Astrocyte (in vitro differentiated cells and primary cell): Measurements from ENCODE around the gene OPCML. TPM values are rescaled to one million over a fixed set of nuclear protein-coding genes. Genes with fewer than 3 reads are reported as not detected.
A peak's percentile ranks its signal among the peaks of the same experiment; 100 is the strongest.

Experiments
- DNase-seq: peaks from one replicate; pipeline ENCODE4 v3.0.0-alpha.2; 2010; ENCODE audit warnings: low read depth
- FAIRE-seq: peaks from 2 replicates; lab custom pipeline; 2011; peaks lifted over from hg19 to GRCh38; lab: Jason Lieb, UNC
- H2AFZ ChIP-seq: 2 replicates; pipeline ENCODE4 v1.6.0; 2012; ENCODE audit warnings: low read depth, low read length, inconsistent platforms
- H3K27ac ChIP-seq: 2 replicates; pipeline ENCODE4 v1.5.1; 2011; ENCODE audit warnings: low read depth, low read length, inconsistent platforms
- H3K27me3 ChIP-seq: 2 replicates; pipeline ENCODE4 v1.6.0; 2011; ENCODE audit warnings: low read length, inconsistent platforms; ENCODE audit not compliant: insufficient read depth
- H3K36me3 ChIP-seq: 2 replicates; pipeline ENCODE4 v1.5.1; 2011; ENCODE audit warnings: low read length, inconsistent platforms; ENCODE audit not compliant: insufficient read depth
- H3K4me1 ChIP-seq: 2 replicates; pipeline ENCODE4 v1.5.1; 2011; ENCODE audit warnings: low read length, inconsistent platforms; ENCODE audit not compliant: insufficient read depth
- H3K4me2 ChIP-seq: 2 replicates; pipeline ENCODE4 v1.6.0; 2012; ENCODE audit warnings: low read length, inconsistent platforms
- H3K4me3 ChIP-seq: 2 replicates; pipeline ENCODE4 v1.5.1; 2011; ENCODE audit warnings: low read depth, mild to moderate bottlenecking, low read length, inconsistent platforms; ENCODE audit not compliant: insufficient read depth
- H3K79me2 ChIP-seq: 2 replicates; pipeline ENCODE4 v1.6.0; 2012; ENCODE audit warnings: mild to moderate bottlenecking, low read length, inconsistent platforms; ENCODE audit not compliant: insufficient read depth
- H3K9ac ChIP-seq: 2 replicates; pipeline ENCODE4 v1.6.0; 2012; ENCODE audit warnings: mild to moderate bottlenecking, low read length, inconsistent platforms
- H3K9me3 ChIP-seq: 2 replicates; pipeline ENCODE4 v1.5.1; 2012; ENCODE audit warnings: low read depth, mild to moderate bottlenecking, low read length, inconsistent platforms; ENCODE audit not compliant: insufficient read depth
- H4K20me1 ChIP-seq: 2 replicates; pipeline ENCODE4 v1.6.0; 2012; ENCODE audit warnings: low read length, inconsistent platforms; ENCODE audit not compliant: insufficient read depth
- H3K27ac Mint-ChIP-seq: one replicate; pipeline ENCODE4 v1.8.0; 2021; ENCODE audit warnings: mild to moderate bottlenecking, mixed read lengths; ENCODE audit not compliant: unreplicated experiment
- H3K27me3 Mint-ChIP-seq: one replicate; pipeline ENCODE4 v1.8.0; 2021; ENCODE audit warnings: low read depth, mixed read lengths; ENCODE audit not compliant: unreplicated experiment
- H3K36me3 Mint-ChIP-seq: one replicate; pipeline ENCODE4 v1.8.0; 2021; ENCODE audit warnings: low read depth, mixed read lengths; ENCODE audit not compliant: unreplicated experiment
- H3K4me1 Mint-ChIP-seq: one replicate; pipeline ENCODE4 v1.8.0; 2021; ENCODE audit warnings: low read depth, mixed read lengths; ENCODE audit not compliant: unreplicated experiment
- H3K4me3 Mint-ChIP-seq: one replicate; pipeline ENCODE4 v1.8.0; 2021; ENCODE audit warnings: mild to moderate bottlenecking, moderate library complexity, mixed read lengths; ENCODE audit not compliant: unreplicated experiment
- H3K9me3 Mint-ChIP-seq: one replicate; pipeline ENCODE4 v1.8.0; 2021; ENCODE audit warnings: mild to moderate bottlenecking, mixed read lengths; ENCODE audit not compliant: unreplicated experiment
- CTCF ChIP-seq: IDR thresholded peaks from 2 replicates; pipeline ENCODE4 v1.5.1; 2011; ENCODE audit warnings: low read depth, mild to moderate bottlenecking, inconsistent platforms, low read length, moderate library complexity; ENCODE audit not compliant: insufficient read depth
- EZH2 ChIP-seq: IDR thresholded peaks from 2 replicates; pipeline ENCODE4 v1.6.1; 2012; ENCODE audit warnings: mild to moderate bottlenecking, low read length, inconsistent platforms; ENCODE audit not compliant: insufficient read depth
- total RNA-seq: library from RNA; stranded (reverse); gene quantifications from 2 replicates; pipeline ENCODE4 v1.2.1, GENCODE V29; 2021

The OPCML gene
- total RNA-seq, 1 donor from 2014 or later = 7.9 TPM

- H3K27me3 Mint-ChIP-seq = peaks cover 8% of the 10 kb centered on the region
- peaks cover 10% of the 10 kb centered on the region for H3K4me1 ChIP-seq
- H3K79me2 ChIP-seq = no peaks in the 10 kb centered on the region
- no peaks in the 10 kb centered on the region for H3K36me3 Mint-ChIP-seq
- no peak overlapping the region for H3K9ac ChIP-seq
- H3K9me3 Mint-ChIP-seq = peaks cover 3% of the 10 kb centered on the region
- FAIRE-seq (no peak), DNase-seq (no peak)
- no peak overlapping the region for H3K4me3 Mint-ChIP-seq
- peak overlapping the region; percentile 55 for H3K27ac Mint-ChIP-seq
- H3K9me3 ChIP-seq = no peaks in the 10 kb centered on the region
- H3K27ac ChIP-seq = no peak overlapping the region
- H3K4me2 ChIP-seq = peak overlapping the region; percentile 52
- H3K4me3 ChIP-seq = no peak overlapping the region
- peaks cover 30% of the 10 kb centered on the region for H3K4me1 Mint-ChIP-seq
- no peaks in the 10 kb centered on the region for H3K27me3 ChIP-seq
- no peak for TF ChIP-seq CTCF
- TF ChIP-seq EZH2 = no peak
- no peaks in the 10 kb centered on the region for H4K20me1 ChIP-seq
- peak overlapping the region; percentile 29 for H2AFZ ChIP-seq
- no peaks in the 10 kb centered on the region for H3K36me3 ChIP-seq
Observed at GRCh38 chr11:132649277-132649676, 883.0 kb downstream of the OPCML start.

DNA sequence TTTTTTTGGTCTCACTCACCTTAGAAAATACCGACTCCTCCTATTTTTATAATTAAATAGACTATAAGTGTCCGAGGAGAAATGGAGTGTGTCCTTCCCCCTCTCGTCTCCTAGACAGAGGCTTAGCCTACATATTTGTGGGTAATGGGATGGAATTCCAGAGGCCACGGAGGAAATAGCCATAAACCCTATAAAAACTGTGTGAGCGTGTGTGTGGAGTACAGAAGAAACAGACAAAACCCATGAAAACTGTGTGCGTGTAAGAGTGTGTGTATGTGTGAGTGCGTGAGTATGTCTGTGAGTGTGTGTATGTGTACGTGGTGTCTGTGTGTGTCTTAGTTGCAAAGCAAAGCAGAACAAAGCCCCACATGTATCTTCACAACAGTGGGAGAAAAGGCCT is 883.5 kb downstream of the OPCML start:
- Mint-ChIP-seq H3K4me3 (no peak overlapping the region), H3K27ac (peak overlapping the region; percentile 55), H3K27me3 (peaks cover 8% of the 10 kb centered on the region), H3K36me3 (no peaks in the 10 kb centered on the region), H3K9me3 (no peaks in the 10 kb centered on the region), H3K4me1 (peaks cover 30% of the 10 kb centered on the region)
- Histone ChIP-seq H2AFZ (peak overlapping the region; percentile 29), H3K4me1 (peaks cover 10% of the 10 kb centered on the region), H3K4me3 (no peak overlapping the region), H4K20me1 (no peaks in the 10 kb centered on the region), H3K9ac (no peak overlapping the region), H3K36me3 (no peaks in the 10 kb centered on the region), H3K27me3 (no peaks in the 10 kb centered on the region), H3K79me2 (no peaks in the 10 kb centered on the region), H3K9me3 (no peaks in the 10 kb centered on the region), H3K27ac (no peak overlapping the region), H3K4me2 (peak overlapping the region; percentile 52)
- no peak for TF ChIP-seq EZH2
- no peak for TF ChIP-seq CTCF
- peak; percentile 52 for DNase-seq
- FAIRE-seq = peak; percentile 37

- FAIRE-seq (no peak), DNase-seq (no peak)
- no peak overlapping the region for H3K4me3 ChIP-seq
- H2AFZ ChIP-seq = no peak overlapping the region
- H3K9ac ChIP-seq = no peak overlapping the region
- H3K36me3 Mint-ChIP-seq = peaks cover 2% of the 10 kb centered on the region
- H3K27ac Mint-ChIP-seq = no peak overlapping the region
- no peak for TF ChIP-seq EZH2
- no peak for TF ChIP-seq CTCF
- H3K9me3 ChIP-seq = no peaks in the 10 kb centered on the region
- H3K36me3 ChIP-seq = no peaks in the 10 kb centered on the region
- no peak overlapping the region for H3K27ac ChIP-seq
- no peak overlapping the region for H3K4me3 Mint-ChIP-seq
- H3K4me1 ChIP-seq = peaks cover 10% of the 10 kb centered on the region
- peaks cover 33% of the 10 kb centered on the region for H3K4me1 Mint-ChIP-seq
- H3K27me3 ChIP-seq = peaks cover 2% of the 10 kb centered on the region
- H3K27me3 Mint-ChIP-seq = peaks cover 1% of the 10 kb centered on the region
- no peaks in the 10 kb centered on the region for H3K79me2 ChIP-seq
- H4K20me1 ChIP-seq = no peaks in the 10 kb centered on the region
- no peaks in the 10 kb centered on the region for H3K9me3 Mint-ChIP-seq
- no peak overlapping the region for H3K4me2 ChIP-seq
Observed at GRCh38 chr11:132646890-132647289, 885.4 kb downstream of the OPCML start.
